HG03135 (cell line): ENCODE measurements around the gene IGFBPL1.

ENCODE experiments used
- ATAC-seq: cut with Tn5 transposase; IDR thresholded peaks from one replicate; pipeline ENCODE4 v1.9.1; 2021; ENCODE audit warnings: mild to moderate bottlenecking, moderate library complexity; ENCODE audit not compliant: unreplicated experiment

Gene IGFBPL1, protein sequence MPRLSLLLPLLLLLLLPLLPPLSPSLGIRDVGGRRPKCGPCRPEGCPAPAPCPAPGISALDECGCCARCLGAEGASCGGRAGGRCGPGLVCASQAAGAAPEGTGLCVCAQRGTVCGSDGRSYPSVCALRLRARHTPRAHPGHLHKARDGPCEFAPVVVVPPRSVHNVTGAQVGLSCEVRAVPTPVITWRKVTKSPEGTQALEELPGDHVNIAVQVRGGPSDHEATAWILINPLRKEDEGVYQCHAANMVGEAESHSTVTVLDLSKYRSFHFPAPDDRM

DNA sequence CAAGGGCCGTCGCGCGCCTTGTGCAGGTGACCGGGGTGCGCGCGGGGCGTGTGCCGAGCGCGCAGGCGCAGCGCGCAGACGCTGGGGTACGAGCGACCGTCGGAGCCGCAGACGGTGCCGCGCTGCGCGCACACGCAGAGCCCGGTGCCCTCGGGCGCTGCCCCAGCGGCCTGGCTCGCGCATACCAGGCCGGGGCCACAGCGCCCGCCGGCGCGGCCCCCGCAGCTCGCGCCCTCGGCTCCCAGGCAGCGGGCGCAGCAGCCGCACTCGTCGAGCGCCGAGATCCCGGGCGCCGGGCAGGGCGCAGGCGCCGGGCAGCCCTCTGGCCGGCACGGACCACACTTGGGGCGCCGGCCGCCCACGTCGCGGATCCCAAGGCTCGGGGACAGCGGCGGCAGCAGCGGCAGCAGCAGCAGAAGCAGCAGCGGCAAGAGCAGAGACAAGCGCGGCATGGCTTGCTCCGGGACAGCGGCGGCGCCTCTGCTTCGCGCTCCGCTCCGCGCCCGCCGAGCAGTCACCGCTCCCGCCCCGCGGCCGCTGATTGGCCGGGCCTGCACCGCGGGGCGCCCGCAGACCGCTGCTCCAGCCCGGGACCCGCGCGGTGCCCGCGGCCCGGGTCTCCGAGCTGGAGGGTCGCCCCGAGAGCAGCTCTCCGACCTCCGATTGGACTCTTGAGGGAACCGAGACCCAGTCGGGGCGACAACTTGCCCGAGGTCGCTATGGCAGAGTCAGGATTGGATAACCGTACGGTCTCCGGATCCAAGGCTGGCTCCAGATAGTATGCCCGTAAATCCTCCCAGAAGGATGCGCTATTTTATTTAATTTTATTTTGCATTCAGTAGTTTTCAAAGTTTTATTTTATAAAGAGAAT, at the start of gene IGFBPL1:
Gene IGFBPL1 (minus strand): TSS at position 482 of the 871 bp plus-strand sequence. CDS start 30 bp downstream, at position 452.
- ATAC-seq, result no peak

DNA sequence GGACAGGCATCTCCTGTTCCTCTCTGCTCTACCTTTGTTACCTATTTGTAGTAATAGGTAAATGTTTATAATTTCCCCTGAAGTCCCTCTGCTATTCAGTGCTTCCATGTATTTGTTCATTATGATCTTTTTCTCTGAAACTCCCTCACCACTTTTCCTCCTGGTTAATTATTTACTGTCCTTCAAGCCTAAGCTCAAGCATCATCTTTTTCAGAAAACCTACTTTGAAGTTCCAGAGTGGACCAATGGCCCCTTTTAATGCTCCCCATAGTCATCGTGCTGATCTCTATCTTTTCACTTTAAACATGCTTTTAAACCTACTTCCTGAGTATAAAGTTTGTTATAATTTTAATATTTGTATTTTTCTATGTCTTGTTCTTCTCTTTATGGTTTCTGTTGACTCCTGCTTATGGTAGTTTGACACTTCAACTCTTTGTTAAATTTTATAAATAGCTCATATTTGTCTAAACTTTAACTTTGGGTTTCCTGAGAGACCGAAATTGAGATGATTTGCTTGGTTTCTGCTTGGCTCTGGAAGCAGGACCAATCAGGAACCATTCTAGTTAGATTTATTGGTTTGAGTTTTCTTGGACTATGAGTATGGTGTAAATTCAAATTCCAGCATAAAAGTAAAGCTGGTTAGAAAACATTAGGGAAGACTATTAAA, 48.5 kb upstream of the IGFBPL1 start:
- ATAC-seq, result peak; percentile 52

DNA sequence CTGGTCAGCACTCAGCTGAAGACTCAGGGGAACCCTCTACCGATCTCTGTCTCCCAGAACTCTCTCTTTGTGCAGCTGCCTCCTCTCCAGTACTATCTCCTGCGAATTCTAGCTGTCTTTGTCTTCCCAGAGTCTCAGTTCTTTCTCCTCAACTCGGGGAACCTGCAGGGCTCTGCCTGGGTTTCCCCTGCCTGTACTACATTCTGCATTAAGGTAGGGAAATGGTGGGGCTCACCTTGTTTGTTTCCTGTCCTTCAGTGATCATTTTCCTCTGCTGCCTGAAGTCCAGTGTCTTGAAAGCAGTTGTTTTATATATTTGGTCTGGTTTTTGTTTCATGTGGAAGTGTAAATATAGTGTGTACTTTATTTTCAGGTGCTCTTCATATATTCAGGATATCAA, 43.1 kb upstream of the IGFBPL1 start:
- no peak for ATAC-seq

DNA sequence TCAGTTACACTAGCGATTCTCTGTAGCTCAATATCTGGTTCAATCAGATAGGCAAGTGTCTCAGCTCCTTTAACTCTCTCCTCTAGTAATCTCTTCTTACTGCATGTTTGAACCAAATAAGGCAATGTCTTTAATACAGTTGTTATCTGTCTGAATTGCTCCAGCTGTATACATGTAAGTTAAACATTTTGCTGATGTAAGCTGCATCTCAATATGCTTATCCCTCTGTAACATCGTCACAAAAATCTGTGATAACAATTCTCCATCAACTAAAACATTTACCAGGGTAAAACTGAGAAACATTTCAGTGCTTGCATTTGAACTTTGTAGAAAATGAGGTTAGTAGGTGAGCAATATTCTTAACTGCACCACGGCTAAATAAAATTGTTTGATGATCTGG, 29.6 kb upstream of the IGFBPL1 start:
- ATAC-seq, result no peak

DNA sequence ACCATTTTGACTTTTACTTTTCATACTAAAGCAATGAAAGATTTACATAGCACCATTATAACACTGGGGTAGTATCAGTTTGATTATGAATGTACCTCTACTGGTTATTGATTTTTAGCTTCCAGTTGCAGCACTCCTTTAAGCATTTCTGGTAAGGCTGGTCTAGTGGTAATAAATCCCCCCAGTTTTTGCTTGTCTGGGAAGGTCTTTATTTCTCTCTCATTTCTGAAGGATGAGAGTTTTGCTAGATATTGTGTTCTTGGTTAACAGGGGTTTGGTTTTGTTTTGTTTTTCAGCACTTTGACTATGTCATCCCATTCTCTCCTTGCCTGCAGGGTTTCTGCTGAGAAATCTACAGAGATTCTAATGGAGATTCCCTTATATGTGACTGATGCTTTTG, 26.9 kb upstream of the IGFBPL1 start:
- no peak for ATAC-seq

DNA sequence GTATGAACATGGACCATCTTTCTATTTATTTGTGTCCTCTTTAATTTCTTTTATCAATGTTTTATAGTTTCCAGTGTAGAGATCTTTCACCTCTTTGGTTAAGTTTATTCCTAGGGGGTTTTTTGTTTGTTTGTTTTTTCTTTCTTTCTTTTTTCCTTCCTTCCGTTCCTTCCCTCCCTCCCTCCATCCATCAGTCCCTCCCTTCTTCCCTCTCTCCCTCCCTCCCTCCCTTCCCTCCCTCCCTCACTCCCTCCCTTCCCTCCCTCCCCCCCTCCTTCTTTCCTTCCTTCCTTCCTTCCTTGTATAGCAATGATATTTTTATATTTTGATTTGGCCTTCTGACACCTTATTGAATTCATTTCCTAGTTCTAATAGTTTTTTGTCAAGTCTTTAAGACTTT, 23.4 kb upstream of the IGFBPL1 start:
- no peak for ATAC-seq

DNA sequence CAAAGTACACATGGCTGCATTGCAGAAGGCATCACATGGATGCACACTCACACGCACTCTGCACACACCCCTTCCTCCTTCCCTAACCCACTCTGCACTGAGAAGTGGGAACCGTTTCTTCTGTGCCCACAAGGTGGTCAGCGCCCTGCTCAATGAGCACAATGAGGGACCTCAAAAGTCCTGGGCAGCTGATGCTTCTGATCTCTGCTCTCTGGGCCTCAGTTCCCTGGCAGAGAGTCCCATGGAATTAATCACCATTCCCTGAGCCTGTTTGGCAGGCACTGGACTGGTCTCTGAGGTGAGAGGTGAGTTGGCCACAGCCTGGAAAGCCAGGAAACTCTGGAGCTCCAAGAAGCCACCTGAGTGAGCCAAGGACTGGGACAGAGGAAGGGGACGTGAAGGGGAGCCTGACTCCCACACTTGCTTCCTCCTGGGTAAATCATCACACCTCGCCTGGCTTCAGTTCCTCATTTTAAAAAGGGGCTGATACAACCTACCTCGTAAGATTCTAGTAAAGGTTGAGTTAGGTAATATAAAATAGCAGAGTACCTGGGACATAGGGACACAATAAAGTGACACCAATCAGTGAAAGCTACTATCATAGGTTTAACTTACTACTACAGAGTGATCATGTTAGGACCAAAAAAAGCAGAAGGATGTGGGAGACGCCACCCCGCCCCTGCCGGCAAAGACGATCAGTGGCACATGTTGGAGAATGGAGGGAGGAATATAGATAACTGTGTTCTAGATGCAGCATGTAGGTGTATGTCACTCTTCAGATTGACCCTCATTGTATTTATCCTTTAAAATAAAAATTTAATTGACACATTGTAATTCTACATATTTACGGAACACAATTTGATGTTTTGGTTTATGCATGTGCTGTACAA, 21.1 kb upstream of the IGFBPL1 start:
- ATAC-seq, result peak; percentile 94

DNA sequence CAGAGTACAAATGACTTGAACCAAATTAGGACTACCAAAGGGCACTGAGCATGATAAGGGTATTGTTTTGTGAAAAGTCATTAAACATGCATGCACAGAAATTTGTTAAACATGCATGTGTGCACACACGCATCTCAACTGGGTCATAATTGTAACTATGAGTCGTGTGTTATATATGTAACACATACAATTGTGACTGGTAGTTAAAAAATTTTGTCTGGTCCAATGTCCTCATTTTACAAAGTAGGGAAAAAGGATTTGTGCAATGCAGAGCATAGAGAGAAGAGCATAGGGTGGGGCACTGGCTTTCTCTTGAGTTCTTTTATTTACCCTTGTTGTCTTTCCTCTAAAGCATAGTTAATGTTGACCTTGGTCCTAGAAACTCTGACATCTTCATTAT, 19.3 kb upstream of the IGFBPL1 start:
- ATAC-seq, result no peak

DNA sequence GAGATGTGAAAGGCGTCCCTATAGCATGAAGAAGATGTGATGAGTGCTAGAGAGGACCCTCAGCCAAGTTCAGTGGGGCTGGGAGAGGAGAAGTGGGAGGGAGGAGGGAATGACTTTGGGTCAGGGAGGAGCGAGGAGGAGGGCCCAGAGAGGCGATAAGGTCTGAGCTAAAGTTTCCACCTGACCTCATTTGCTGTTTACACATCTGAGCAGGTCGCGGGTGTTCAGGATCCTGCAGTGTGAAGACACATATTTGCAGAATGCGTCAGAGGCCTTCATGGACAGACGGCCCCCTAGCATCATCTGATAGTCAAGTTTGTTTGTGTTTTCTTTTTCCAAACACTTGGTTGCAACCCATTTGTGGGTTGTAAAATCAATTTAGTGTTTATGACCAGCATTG, 18.9 kb upstream of the IGFBPL1 start:
- no peak for ATAC-seq

DNA sequence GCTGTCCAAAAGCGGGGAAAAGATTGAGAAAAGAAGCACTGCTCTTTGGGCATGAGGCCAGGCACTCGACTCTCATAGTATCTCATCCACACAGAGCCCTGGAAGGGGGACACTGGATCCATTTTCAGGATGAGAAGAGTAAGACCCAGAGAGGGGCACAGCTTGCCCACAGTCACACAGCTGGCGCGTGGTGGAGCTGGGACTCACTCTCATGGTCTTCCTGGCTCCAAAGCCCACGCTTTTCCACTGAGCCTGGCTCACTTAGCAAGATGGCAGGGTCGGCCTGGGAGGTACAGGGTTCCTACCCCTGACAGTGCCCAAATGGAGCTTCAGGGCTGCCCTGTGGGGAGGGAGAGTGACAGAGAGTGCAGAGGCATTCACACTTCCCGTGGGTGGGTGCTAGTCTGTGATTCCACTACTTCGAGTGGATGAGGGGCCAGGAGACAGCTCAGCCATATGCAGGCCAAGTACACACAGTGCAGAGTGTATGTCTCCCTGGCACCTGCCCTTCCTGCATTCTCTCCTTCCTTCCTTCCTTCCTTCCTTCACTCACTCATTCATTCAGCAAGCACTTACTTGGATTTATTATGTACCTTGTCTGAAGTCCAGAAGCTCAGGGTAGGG, 18.3 kb upstream of the IGFBPL1 start:
- no peak for ATAC-seq

DNA sequence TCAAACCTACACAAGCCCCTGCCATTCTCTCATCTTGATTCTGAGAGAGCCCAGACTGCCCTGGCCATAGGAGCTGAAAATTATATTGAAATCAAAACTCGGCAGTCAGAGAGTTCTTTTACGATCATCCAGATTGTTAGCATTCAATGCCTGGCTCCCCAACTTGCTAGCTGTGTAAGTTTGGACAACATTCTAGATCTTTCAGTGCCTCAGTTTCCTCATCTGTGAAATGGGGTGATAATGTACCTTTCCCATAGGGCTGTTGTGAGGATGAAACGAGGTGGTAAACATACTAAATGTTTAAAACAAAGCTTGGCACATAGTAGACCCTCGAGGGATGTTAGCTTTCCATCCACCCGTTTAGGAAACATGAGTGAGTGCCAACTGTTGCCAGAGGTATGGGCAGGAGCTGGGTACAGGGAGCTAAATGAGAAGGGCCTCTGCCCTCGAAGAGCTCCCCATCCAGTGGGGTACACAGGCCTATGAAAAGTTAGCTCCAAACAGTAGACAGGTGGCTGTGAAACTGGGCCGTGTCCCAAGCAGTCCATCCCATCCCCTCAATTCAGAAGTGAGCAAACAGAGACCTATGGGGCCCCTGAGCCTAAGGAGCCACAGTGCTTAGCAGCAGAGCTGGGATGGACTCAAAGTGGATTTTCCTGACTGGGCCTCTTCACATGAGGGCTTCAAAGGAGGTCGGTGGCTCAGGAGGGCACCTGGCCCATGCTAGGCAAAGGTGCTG, 17.3 kb upstream of the IGFBPL1 start:
- ATAC-seq, result no peak

DNA sequence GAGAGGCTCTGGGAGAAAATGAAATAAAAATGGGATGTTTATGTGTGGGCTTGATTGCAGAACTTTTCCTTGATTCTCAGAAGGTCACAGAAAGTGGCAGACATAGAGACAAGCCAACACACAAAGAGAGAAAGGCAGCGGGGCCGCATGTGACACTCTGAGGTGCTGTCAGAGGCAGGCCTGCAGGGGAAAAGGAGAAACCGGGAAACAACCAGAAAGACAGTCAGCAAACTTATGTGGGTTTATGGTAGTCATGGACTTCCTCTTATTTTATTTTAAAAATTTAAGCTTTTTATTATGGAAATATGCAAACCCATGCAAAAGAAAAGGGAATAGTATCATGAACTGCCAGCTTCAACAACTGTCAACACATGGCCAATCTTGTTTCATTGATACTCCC, 16.3 kb upstream of the IGFBPL1 start:
- ATAC-seq, result no peak

DNA sequence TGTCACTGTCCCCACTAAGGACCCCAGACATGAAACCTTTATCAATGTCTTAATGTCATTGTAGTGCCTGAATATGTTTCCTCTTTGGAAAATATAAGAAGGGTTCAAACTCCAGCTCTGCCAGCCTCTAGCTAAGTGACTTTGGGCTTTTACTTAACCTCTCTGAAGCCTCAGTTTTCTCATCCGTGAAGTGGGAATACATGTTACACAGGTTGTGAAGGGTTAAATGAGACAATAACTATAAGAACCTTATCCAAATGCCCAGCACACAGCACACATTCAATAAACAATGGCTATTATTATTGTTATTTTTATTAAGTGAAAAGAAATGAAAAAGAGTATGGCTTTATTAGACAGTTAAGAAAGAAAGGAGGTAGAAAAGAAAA, 15.7 kb upstream of the IGFBPL1 start:
- no peak for ATAC-seq

DNA sequence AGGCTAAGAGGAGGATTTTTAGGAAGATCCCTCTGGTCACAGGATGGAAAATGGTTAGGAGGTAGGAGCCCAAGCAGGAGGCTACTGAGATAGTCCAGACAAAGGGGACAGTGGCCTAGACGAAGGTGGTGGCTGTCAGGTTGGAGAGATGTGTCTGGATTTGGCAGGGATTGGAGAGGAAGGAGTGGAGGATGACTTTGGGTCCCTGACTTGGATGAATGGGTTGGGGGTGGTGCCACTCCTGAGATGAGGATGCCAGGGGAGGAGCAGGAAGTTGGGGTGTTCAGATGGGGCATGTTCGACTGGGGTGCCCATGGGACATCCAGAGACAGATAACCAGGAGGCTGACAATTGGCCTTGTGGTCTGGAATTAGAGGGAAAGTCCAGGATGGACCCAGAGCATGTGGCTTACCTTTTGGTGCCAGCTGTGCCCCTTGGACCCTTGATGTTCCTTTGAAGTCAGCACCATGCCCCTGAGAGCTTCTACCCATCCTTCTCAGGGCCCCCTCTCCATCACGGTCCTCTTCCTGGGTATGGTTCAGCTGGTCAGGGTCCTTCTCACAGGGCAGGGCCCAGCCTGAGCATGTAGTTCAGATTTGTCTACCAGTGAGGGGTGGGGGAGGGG, 15.1 kb upstream of the IGFBPL1 start:
- ATAC-seq, result no peak

DNA sequence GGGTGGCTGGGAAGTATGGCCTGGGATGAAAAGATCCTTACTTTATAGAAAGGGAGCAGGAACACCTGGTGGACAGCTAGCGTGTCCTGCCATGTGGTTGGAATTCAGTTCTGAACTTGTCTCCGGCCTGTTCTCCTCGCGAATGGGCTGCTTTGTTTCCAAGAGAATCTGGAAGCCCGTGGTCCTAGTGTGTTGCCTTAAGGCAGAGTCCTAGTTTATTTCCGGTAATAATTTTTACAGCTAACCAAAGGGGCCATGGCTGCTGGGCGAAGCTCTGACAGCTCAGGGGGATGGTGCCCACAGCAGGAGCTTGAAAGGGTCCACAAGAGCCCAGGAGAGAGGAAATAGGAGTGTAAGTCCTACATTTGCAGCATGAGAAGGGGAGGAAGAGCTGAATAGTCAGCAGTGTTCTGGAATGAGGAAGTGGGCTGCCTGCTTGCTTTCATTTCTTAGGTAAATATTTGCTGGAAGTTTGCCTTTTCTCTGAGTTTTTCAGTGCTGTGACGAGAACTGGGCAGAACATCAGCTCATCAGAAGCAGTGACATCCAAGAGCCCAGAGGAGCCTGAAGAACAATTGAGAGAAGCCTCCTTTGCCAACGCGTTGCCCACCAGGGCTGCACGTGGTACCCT, 13.1 kb upstream of the IGFBPL1 start:
- no peak for ATAC-seq

DNA sequence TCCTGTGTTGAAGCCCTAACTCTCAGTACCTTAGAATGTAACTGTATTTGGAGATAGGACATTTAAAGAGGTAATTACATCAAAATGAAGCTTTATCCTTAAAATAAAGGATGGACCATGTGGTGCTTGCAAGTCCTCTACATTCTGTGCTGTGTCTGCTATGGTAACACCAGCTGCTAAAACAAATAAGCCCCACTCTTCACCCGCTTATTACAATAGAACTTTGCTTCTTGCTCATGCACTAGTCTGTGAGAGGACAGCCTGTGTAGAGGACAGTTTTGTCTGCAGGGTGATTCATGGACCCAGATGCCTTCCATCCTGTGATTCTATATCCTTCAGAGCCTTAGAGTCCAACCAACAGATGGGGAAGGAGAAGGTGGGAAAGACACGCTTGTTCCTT, 12.5 kb upstream of the IGFBPL1 start:
- no peak for ATAC-seq

DNA sequence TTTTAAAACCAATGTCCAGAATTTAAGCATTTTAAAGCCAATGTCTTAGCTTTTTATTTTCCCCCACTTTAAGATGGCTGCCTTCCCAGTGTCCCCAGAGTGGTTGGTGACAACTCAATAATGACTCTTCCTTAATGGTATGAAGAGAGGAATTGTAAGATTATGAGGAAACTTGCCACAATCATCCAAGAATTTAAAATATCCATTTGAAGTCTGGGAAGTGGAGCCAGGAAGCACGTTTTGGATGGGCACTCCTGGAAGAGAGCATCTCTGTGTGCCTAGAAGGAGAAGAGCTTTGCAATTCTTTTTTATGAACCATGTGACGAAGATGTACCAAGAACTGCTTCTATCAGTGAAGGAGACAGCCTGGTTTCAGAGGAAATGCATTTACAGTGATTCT, 11.3 kb upstream of the IGFBPL1 start:
- ATAC-seq, result no peak

DNA sequence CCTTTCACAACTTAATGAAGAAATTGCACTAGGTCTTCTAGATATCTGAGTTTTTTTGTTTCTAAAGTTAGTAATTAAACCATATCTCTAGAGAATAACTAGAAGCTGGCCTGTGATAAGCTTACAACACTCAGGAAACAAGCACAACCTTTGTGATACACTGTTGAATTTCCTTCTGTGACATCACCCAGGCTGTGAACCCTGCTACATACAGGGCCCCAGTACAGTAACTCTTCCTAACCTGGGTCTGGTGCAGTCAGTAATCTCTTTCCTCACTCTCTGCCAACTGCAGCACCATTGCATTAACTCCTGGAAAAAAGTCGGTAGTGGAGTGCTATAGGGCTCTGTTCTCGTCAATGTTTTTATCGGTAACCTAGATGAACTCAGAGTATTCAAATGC, 10.6 kb upstream of the IGFBPL1 start:
- no peak for ATAC-seq

DNA sequence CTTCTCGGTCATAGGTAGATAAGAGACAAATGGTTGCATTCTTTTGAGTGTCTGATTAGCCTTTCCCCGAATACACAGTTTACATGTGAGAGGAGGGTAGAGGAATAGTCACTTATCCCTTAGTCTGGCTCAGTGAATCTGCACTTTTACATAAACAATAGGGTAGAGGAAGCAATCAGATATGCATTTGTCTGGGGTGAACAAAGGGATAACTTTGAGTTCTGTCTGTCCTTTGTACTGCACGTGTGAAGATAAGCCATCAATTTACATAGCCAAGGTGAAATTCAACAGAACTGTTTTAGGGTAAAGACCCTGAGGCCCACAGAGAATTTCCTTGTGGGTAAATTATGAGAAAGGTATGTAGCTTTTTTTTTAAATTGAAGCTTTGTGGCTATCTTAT, 10.1 kb upstream of the IGFBPL1 start:
- no peak for ATAC-seq
